Measurements from ENCODE around the gene NAA40.
"Not testable (repeated sequence)": the region's sequence is repeated elsewhere in the genome, so short reads cannot be mapped to it uniquely, and the experiment has no call there.

The NAA40 gene

GRCh38 chr11:63937713-63938478 lies 906 bp upstream of the NAA40 start:
- DNase-seq (ENCODE audit: extremely low read depth in 1 of 2, low read depth in 1 of 2), result no peak

DNA sequence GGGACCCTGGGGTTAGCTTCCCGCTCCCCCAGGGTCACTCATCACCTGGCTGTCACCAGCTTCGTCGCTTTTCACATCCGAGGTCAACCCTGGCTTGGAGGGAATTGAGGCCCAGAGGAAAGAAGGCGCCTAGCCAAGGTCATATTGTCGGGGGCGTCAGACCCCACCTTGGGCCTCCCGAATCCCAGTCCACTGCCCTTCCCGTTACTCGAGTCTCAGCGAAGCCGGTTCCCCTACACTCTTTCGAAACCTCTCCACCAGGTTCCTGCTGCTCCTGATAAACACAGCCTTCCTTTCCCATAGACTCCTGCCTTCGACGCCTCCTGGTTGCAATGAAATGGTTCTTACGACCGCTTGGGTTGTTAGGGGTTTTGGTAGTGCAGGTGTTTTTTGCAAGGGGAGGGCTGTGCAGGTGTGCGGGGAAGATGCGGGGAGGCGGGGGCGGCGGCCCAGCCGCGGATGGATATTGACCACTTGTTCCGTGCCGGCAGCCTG lies 642 bp downstream of the NAA40 start:
- DNase-seq (ENCODE audit: extremely low read depth in 1 of 2, low read depth in 1 of 2), result no peak

- no peak for DNase-seq (ENCODE audit: extremely low read depth in 1 of 2, low read depth in 1 of 2)
These were observed 2.0 kb downstream of the NAA40 start for GRCh38 chr11:63940786-63941185.

DNA sequence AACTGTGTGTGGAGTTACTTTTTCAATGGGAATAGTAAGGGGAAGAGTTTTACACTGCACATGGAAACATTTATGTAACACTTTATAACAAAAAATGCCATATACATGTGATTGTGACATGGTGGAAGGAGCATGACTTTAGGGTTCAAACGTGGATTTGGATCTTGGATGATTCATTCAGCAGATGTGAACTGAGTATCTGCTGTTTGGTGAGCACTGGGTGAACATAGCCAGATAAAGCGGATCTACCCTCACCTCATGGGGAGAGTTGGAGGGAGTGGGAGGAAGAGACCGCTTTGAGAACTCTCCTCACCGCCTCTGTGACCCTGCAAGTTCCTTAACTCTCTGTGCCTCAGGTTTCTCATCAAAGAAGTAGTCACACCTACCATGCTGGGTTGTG lies 3.1 kb downstream of the NAA40 start:
- no peak for DNase-seq (ENCODE audit: extremely low read depth in 1 of 2, low read depth in 1 of 2)

DNA sequence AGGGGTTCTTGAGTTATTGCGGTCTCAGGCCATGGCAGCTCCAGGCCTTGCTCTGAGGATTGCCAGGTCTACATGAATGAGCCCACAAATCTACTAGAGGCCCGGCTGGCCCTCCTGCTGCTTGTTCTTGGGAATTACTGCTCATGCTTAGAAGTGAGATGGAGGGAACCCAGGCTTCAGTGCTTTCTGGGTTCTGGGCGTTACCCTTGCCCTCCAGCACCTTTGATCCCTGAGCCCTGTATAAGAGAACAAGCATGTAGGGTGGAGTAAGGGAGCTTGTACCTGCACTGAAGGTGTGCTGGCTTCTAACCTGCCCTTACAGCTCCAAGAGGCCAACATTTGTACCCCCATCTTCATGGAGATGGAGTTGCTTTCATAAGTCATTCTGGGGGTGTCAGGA lies 4.0 kb downstream of the NAA40 start:
- DNase-seq (ENCODE audit: extremely low read depth in 1 of 2, low read depth in 1 of 2), result no peak

- DNase-seq (ENCODE audit: extremely low read depth in 1 of 2, low read depth in 1 of 2), result no peak
These were observed 6.2 kb downstream of the NAA40 start for GRCh38 chr11:63944987-63945386.

DNA sequence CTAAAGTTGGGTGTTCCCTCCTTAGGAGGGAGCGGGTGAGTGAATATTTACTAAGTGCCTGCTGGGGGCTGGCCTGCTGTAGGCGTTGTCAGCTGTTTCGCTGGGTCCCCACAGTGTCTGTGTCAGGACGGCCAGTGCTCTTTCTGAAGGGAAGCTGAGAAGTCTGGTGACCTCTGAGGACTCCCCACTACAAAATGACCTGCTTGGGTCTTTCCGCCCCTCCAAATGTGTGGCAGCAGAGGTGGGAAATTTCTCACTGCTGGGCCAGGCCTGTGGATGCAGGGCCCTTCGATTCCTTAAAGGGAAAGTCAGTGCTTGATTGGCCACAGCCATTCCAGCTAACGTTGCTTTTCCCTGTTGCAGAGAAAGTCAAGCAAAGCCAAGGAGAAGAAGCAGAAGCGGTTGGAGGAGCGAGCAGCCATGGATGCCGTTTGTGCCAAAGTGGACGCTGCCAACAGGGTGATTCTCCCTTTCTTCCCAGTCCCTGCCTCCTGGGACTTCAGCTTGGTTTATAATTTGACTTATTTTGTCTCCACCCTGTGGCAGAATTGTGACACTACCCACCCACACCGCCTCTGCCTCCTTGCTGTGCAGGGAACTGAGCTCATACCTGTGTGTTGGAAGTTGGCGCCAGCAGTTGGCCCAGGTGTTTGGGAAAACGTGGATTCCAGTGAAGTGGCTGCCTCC lies 6.8 kb downstream of the NAA40 start:
- DNase-seq (ENCODE audit: extremely low read depth in 1 of 2, low read depth in 1 of 2), result no peak

DNA sequence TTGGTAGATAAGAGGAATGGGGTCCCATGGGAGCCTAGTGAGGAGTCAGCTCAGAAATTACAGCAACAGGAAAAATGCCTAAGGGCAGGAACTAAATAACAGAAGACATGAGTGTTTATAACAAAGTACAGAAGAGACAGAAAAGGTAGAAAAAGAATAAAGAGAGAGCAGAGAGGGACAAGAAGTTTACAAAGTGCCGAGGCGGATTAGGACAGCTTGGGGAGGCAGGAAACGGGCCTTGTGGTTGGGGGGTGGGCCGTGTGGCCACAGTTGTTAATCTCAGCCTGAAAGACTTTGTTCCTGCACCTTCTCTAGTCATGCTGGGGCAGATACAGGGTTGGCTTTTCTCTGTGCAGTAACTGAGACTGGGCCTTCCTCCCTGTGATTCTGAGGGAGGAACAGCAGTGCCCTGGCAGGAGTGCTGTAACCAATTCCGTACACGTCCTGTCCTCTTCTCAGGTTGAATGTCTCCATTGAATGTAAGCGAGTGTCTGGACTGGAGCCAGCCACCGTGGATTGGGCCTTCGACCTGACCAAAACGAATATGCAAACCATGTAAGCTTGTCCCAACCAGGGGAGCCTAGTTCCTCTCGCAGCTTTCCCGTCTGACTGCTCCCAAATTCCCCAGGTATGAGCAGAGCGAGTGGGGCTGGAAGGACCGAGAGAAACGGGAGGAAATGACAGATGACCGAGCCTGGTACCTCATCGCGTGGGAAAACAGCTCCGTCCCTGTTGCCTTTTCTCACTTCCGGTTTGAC lies 13.2 kb downstream of the NAA40 start:
- DNase-seq (ENCODE audit: extremely low read depth in 1 of 2, low read depth in 1 of 2), result no peak

DNA sequence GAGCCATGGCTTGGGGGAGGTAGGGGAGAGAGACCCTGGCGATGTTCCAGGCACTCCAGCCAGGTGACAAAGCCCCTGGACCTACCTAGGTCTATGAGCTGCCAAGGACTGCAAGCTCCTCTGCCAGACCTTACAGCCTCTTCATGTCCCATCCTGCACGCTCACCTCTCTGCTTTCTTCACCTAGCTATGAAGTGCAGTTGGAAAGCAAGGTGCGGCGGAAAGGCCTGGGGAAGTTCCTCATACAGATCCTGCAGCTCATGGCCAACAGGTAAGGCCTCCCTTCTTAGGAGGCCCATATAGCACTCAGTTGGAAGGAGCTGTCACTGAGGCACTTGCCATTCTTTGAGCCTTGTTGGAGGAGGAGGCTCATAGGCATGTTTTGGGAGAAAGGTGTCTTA lies 13.8 kb downstream of the NAA40 start:
- no peak for DNase-seq (ENCODE audit: extremely low read depth in 1 of 2, low read depth in 1 of 2)

GRCh38 chr11:63958008-63958407 lies 19.2 kb downstream of the NAA40 start:
- no peak for DNase-seq (ENCODE audit: extremely low read depth in 1 of 2, low read depth in 1 of 2)

- DNase-seq (ENCODE audit: extremely low read depth in 1 of 2, low read depth in 1 of 2), result no peak
These were observed 23.0 kb downstream of the NAA40 start for GRCh38 chr11:63961608-63962412.

DNA sequence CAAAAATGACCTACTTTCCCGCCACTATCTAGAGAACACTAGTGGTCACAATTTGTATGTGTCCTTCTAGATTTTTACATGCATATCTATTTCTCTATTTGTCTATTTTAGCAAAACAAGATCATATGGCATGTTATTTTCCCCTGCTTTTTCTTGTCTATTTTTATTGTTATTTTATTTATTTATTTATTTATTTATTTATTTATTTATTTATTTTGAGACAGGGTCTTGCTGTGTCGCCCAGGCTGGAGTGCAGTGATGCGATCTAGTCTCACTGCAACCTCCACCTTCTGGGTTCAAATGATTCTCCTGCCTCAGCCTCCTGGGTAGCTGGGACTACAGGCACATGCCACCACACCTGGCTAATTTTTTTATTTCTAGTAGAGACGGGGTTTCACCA lies 25.1 kb downstream of the NAA40 start:
- not testable (repeated sequence) for DNase-seq (ENCODE audit: extremely low read depth in 1 of 2, low read depth in 1 of 2)

- DNase-seq (ENCODE audit: extremely low read depth in 1 of 2, low read depth in 1 of 2), result no peak
These were observed 27.6 kb downstream of the NAA40 start for GRCh38 chr11:63966444-63966843.

- no peak for DNase-seq (ENCODE audit: extremely low read depth in 1 of 2, low read depth in 1 of 2)
These were observed 30.7 kb downstream of the NAA40 start for GRCh38 chr11:63969461-63969860.

DNA sequence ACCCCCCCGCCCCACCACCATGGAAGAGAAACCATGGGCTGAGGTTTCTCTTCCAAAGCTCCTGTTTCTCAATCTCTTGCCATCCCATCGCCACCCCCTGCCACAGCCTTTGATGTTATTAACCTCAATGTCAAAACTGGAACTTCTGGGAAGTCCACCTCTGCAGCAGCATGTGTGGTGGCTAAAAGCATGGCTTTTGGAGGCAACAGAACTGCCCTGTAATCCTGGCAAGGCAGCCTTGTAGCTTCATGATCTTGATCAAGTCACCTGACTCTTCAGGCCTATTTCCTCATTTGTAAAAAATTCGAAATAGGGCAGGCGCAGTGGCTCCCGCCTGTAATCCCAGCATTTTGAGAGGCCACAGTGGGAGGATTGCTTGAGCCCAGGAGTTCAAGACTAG lies 32.1 kb downstream of the NAA40 start:
- no peak for DNase-seq (ENCODE audit: extremely low read depth in 1 of 2, low read depth in 1 of 2)

DNA sequence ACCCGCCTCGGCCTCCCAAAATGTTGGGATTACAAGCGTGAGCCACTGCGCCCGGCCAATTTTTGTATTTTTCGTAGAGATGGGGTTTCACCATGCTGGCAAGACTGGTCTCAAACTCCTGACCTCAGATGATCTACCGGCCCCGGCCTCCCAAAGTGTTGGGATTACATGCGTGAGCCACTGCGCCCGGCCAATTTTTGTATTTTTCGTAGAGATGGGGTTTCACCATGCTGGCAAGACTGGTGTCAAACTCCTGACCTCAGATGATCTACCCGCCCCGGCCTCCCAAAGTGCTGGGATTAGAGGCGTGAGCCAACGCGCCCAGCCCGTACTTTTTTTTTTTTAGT lies 35.1 kb downstream of the NAA40 start:
- DNase-seq (ENCODE audit: extremely low read depth in 1 of 2, low read depth in 1 of 2), result not testable (repeated sequence)

- peak; percentile 83 to 86 for DNase-seq (ENCODE audit: extremely low read depth in 1 of 2, low read depth in 1 of 2)
These were observed 35.7 kb downstream of the NAA40 start, which contains the start of gene COX8A for GRCh38 chr11:63974259-63975143. COX8A (plus strand) TSS chr11:63974620; CDS start chr11:63974681, 61 bp downstream.

- no peak for DNase-seq (ENCODE audit: extremely low read depth in 1 of 2, low read depth in 1 of 2)
These were observed 39.9 kb downstream of the NAA40 start for GRCh38 chr11:63978551-63979239.

- no peak for DNase-seq (ENCODE audit: extremely low read depth in 1 of 2, low read depth in 1 of 2)
These were observed 40.6 kb downstream of the NAA40 start for GRCh38 chr11:63979426-63979825.
